Adrenal gland (tissue), 5 donors: Measurements from ENCODE around the gene IMPDH1.

Experiments
- POLR2A ChIP-seq, 2 donors: fragments of 450-650 bp; IDR thresholded peaks; one replicate each; pipeline ENCODE4 v1.6.1; 2017; ENCODE audit warnings: antibody characterized with exemption in 2 of 2, mild to moderate bottlenecking in 2 of 2, moderate library complexity in 1 of 2
- TF ChIP-seq, protein P1 (sequence below), 6 experiments: fragments of 450-650 bp in 4 of 6; fragments of 200-600 bp in 2 of 6; sonication (generic) in 1 of 6; IDR thresholded peaks; 1 replicate in 5 of 6; 2 replicates in 1 of 6; pipeline versions ENCODE4 v1.5.1 to v1.8.0; 2016 to 2021; ENCODE audit warnings: antibody characterized with exemption in 6 of 6, mild to moderate bottlenecking in 2 of 6, moderate library complexity in 1 of 6
- donor health status: DM: no; HTN: no; CAD: no.

DNA sequence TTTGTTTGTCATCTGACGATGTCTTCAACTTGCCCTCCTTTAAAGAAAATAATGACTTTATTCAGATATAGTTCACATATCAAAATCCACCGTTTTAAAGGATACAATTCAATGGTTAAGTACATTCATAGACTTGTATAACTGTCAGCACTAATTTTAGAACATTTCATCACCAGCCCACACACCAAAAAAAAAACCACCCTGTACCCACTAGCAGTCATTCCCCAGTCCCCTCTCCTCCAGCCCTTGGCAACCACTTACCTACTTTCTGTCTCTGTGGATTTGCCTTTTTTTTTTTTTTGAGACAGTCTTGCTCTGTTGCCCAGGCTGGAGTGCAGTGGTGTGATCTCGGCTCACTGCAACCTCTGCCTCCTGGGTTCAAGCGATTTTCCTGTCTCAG is 40.6 kb upstream of the IMPDH1 start:
- no peak for TF ChIP-seq POLR2A (IDR thresholded peaks at IDR 0.05)
- TF ChIP-seq, protein P1, sequence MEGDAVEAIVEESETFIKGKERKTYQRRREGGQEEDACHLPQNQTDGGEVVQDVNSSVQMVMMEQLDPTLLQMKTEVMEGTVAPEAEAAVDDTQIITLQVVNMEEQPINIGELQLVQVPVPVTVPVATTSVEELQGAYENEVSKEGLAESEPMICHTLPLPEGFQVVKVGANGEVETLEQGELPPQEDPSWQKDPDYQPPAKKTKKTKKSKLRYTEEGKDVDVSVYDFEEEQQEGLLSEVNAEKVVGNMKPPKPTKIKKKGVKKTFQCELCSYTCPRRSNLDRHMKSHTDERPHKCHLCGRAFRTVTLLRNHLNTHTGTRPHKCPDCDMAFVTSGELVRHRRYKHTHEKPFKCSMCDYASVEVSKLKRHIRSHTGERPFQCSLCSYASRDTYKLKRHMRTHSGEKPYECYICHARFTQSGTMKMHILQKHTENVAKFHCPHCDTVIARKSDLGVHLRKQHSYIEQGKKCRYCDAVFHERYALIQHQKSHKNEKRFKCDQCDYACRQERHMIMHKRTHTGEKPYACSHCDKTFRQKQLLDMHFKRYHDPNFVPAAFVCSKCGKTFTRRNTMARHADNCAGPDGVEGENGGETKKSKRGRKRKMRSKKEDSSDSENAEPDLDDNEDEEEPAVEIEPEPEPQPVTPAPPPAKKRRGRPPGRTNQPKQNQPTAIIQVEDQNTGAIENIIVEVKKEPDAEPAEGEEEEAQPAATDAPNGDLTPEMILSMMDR (IDR thresholded peaks at IDR 0.05), result no peak
